ENCODE measurements around the gene MSH5. TPM values are rescaled to one million over a fixed set of nuclear protein-coding genes. Genes with fewer than 3 reads are reported as not detected.
A peak's percentile ranks its signal among the peaks of the same experiment; 100 is the strongest.

Gene MSH5
- total and polyA plus RNA-seq, 9 of the 15 experiments (the other 6 are each of a cell fraction or from before 2014, with no cell fraction given) = 12.5 to 104 (median 46.6) TPM

GRCh38 chr6:31734821-31735406 lies 4.9 kb upstream of the MSH5 start (continued):
- TF ChIP-seq MXD1 (CRISPR knock-in tag; IDR thresholded peaks at IDR 0.05; ENCODE audit: borderline replicate concordance, poor library complexity, severe bottlenecking) = no peak
- TF ChIP-seq E2F8 (IDR thresholded peaks at IDR 0.05; ENCODE audit: low read depth, partially characterized antibody) = no peak
- TF ChIP-seq ZNF444 (CRISPR knock-in tag; IDR thresholded peaks at IDR 0.05) = no peak
- TF ChIP-seq ZBTB49 (CRISPR knock-in tag; IDR thresholded peaks at IDR 0.05; ENCODE audit: borderline replicate concordance) = no peak
- 0 out of 2 replicates have a peak, but pooled peaks have one; percentile 33 for TF ChIP-seq ZNF76 (CRISPR knock-in tag; IDR thresholded peaks at IDR 0.05; ENCODE audit: borderline replicate concordance)
- TF ChIP-seq ZKSCAN1 (IDR thresholded peaks at IDR 0.05; ENCODE audit: low read depth, low read length) = peak; percentile 70; the same call in 1 of the 2 replicates
- no peak for TF ChIP-seq CTCFL (IDR thresholded peaks at IDR 0.05; ENCODE audit: borderline replicate concordance, insufficient read depth, low read depth, low read length, poor library complexity, severe bottlenecking)
- TF ChIP-seq HMG20A (CRISPR knock-in tag; conservative IDR thresholded peaks at IDR 0.05) = no peak
- TF ChIP-seq MYC (IDR thresholded peaks at IDR 0.05; ENCODE audit: low read depth, low read length) = peak; percentile 14; the same call in 1 of the 2 replicates
- no peak for TF ChIP-seq MYC (CRISPR knock-in tag; IDR thresholded peaks at IDR 0.05; ENCODE audit: borderline replicate concordance, low read depth)
- no peak for TF ChIP-seq POLR2AphosphoS5 (IDR thresholded peaks at IDR 0.05; ENCODE audit: control insufficient read depth, insufficient read depth, low read depth, low read length)
- TF ChIP-seq ZNF764 (CRISPR knock-in tag; IDR thresholded peaks at IDR 0.05; ENCODE audit: low read depth) = peak; percentile 28; the same call in 1 of the 2 replicates
- TF ChIP-seq THAP12 (CRISPR knock-in tag; IDR thresholded peaks at IDR 0.05) = no peak; the same call in 1 of the 2 replicates
- TF ChIP-seq CREBBP (IDR thresholded peaks at IDR 0.05; ENCODE audit: low read depth, low read length) = no peak
- TF ChIP-seq HDAC1 (IDR thresholded peaks at IDR 0.05) = peak in 1 of 2 experiments; percentile 97; a peak in 2 of 4 replicates
- TF ChIP-seq TEAD1 (CRISPR knock-in tag; IDR thresholded peaks at IDR 0.05) = peak in 1 of 2 experiments; percentile 74; a peak in 2 of 4 replicates
